Ureter (tissue), 1 donor: Measurements from ENCODE around the gene DYNLT4. TPM values are rescaled to one million over a fixed set of nuclear protein-coding genes. Genes with fewer than 3 reads are reported as not detected.
"Not testable (repeated sequence)": the region's sequence is repeated elsewhere in the genome, so short reads cannot be mapped to it uniquely, and the experiment has no call there.

Experiments used
- DNase-seq: peaks from one replicate; pipeline ENCODE4 v3.0.0-alpha.2; 2020; ENCODE audit warnings: low spot score
- total RNA-seq: library from RNA; stranded (reverse); gene quantifications from one replicate; pipeline ENCODE4 v1.2.4, GENCODE V29; 2023
- donor health status: DM: yes; HTN: yes; CAD: no.

DYNLT4 gene, protein sequence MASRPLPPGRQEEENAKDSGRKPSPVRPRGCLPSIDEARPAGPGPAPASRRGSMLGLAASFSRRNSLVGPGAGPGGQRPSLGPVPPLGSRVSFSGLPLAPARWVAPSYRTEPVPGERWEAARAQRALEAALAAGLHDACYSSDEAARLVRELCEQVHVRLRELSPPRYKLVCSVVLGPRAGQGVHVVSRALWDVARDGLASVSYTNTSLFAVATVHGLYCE
- 0.52 TPM for total RNA-seq

DNA sequence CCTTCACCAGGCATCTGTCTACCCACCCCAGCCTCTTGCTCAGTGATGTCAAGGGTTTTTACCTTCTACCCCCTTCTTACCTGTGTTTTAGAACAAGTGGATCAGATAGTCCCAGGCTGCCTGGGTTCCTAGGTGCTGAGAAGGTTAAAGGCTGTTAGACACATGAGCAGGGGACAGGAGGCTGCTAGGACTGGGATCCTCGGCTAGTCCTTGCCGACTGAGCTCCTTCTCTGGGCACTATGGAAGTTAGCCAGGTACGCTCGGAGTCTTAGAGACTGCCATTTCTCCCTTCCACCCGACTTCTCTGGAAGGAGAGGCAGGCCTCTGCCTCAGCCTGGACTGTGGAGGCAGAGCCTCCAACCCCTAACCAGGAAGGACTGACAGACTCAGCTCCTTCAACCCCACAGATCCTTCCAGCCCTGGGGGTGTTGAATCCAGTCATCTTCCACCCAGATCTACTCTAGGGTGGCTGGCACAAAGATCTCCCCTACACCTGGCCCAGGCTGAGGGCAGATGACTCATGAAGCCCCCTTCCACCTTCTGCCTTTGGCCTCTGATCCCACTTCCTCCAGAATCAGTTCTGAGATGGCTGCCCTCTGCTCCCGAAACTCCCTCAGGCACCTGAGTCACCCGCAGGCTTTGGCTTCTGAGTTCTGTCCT, at the start of gene DYNLT4:
DYNLT4 (minus strand) TSS at position 648 of the 660 bp plus-strand sequence. CDS start 683 bp downstream, outside the sequence.
- DNase-seq: no peak

DNA sequence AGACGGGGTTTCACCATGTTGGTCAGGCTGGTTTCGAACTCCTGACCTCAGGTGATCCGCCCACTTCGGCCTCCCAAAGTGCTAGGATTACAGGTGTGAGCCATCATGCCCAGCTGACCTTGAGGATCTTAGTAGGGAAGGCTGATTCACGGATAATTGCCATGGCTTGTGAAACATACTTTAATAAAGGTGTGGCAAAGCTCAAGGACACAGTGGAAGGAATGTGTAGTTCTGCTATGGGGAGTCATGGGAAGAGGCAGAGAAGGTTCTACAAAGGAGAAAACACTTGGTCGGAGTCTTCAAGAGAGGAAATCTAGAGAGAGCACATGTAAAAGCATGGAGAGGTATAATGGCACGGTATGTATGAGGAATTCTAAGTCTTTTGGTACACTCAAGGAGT, 48.6 kb upstream of the DYNLT4 start:
- no peak for DNase-seq

DNA sequence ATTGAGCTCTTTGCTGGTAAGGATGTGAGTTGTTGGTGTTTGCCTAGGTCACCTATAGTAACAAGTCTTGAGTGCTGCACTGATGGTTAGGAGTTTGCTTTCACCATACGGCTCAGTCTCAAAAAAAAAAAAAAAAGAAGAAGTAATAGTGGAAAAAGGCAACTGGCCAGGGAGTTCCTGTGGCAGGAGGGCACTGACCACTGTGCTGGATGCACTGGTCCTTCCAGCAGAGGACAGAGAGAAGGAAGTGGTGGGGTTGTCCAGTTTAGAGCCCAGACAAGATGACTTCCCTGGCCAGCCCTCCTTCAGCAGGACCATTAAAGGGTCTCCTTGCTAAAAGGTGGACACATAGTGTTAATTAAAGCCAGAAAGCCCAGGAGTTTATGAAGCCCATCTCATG, 47.8 kb upstream of the DYNLT4 start:
- no peak for DNase-seq

DNA sequence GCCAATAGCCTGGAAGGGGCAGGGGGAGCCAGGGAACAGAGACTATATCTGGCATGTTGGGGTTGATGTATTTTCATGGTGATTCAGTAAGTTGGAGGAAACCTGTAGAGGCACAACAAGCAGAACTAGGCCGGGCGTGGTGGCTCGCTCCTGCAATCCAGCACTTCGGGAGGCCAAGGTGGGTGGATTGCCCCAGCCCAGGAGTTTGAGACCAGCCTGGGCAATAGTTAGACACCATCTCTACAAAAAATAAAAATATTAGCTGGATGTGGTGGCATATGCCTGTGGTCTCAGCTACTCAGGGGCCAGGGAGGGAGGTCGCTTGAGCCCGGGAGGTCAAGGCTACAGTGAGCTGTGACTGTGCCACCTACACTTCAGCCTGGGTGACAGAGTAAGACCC, 46.0 kb upstream of the DYNLT4 start:
- DNase-seq: no peak

DNA sequence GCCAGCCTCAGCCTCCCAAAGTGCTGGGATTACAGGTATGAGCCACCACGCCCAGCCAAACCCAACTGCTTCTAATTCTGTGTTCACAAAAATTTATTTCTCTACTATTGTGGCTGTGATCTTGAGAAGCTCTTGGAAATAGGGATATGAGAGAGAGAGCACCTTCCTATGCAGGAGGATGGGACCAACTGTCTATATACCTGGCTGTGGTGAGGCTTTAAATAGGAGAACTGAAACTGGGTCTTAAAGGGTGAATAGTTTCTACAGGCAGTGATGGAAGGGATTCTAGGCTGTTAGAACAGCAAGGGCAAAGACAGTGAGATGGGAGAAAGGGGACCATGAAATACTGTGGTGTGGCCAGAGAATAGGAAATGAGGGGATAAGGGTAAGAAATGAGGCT, 44.2 kb upstream of the DYNLT4 start:
- no peak for DNase-seq

DNA sequence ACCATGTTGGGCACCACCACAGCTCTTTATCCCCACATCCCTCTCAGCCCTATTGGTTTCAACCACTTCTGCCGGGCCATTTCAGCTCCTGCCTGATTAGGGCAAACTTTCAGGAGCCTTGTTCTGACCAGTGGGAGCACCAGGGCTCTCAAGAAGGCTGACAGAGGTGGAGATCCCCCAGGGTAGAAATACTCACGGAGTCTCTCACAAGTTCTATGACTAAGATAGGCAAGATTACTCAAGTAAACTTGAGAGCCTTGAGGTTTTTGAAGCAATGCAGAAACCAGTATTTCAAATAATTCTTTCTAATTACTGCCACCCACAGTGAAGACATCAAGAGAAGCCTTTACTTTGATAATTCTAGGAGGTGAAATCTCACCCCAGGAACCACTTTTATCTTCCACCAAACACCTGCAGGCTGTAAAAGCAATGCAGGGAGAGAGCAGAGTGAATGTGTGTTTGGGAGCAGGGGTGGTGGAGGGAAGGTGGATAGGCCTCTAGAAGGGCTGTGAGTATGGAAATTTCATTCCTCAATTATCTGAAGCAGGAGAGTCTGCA, 42.5 kb upstream of the DYNLT4 start:
- DNase-seq: no peak

DNA sequence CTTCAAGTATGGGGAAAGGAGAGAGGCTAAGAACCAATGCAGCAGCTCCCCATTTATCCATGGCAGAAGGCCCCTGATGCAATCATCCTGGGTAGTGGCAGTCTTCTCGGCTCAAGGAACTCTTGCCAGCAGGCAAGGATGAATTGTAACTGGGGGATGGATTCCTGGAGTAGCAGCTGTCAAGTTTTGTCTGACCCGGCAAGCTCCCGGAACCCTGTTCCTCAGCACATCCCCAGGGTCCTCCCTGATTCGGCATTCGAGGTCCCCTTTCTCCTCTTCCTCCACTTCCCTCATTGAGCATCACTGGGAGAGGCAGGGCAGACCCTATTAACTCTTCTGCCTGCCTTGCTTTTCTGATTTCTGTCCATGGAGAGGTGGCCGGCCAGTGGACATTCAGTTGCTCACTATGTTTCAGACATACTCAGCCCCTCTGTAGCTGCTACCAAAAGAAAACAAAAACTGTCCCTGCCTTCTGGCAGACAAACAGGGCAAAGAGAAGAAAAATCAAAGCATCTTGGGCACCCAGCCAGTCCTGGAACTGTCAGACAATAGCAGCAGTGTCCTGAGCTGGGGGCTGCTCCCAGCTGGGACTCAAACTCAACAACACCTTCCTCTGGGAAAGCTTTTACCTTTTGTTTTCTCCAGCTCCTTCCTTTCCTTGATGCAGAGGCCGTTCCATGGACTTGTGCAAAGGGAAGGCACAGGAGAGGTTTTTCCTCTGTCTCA, 41.5 kb upstream of the DYNLT4 start:
- no peak for DNase-seq

DNA sequence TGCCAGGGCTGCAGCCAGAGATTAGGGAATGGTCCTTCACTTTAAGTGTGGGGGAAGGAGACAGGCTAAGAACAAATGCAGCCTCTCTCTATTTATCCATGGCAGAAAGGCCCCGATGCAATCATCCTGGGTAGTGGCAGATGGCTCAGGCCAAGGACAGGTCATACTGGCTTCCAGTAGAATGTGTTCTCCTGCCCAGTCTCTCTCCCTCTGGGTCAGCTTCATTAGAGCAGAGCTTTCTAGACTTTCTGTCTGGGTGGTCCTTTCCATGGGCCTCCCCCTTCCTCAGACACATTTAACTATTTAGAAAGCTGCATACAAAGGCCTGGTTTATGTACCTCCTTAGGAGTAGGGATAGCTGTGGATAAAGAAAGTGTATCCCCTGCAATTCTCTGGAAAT, 40.7 kb upstream of the DYNLT4 start:
- DNase-seq: no peak

DNA sequence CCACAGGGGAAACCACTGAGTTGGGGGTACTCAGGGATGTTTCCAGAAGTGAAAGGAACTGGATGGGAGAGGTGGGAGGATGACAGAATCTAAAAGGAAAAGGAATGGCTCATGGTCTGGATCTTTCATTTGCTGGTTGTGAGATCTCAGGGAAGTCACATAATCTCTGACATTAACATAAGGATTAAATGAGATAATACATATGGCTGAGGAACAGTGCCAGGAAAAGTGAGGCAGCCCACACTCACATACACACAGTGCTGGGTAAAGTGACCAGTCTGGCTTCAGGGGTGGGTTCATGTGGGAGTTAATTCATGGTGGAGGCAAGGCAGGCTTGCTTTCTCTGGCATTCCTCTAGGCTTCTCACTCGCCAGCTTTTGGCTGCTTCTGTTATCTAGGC, 39.8 kb upstream of the DYNLT4 start:
- DNase-seq: no peak

DNA sequence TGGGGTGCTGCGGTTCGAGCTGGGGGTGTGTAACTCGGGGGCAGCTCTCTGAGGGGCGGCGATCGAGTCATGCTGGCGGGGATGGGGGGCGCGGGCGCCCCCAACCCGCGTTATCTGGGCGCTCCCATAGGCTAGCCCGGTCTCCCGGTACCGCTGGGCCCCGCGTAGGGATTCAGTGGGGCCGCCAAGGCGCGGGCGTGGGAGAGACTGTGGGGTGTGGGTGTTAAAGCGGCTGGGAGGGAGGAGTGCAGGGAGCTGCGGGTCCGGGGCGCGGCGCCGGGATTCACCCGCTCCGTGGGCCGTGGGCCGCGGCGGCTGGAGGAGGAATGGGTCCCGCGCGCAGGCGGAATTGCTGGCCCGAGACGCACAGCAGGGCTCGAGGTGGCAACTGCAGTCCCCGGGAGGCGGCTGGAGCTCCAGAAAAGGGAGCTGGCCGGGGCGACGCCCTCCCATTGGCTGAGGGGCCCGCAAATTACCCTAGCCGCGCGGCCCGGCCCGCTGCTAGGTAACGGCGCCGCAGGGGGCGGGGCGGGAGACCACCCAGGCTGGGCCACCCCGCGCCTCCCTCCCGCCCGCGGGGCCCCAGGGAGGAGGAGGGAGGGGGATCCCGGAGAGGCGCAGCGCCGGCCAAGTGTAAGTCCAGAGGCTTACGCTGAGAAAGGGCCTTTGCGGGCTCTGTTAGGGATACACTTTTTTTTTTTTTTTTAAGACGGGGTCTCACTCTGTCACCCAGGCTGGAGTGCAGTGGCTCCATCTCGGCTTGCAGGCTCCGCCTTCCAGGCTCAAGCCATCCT, 35.9 kb upstream of the DYNLT4 start, which contains the start of gene PTCH2:
PTCH2 (minus strand) TSS at position 392 of the 794 bp plus-strand sequence; CDS start at position 71, 321 bp downstream.
- DNase-seq: peak; percentile 70

DNA sequence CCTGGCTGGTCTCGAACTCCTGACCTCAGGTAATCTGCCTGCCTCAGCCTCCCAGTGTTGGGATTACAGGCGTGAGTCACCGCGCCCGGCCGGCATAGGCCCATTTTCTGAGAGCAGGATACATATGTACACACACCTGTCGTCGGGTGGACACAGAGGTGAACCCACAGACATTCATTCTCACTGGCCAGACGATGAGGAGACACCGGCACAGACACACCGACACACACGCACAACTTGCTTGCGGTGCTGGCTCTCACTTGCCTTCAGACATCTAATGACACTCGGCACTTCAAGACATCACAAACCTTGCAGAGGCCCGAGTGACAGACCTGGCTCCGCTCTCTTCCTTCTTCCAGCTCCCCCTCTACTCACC, 35.3 kb upstream of the DYNLT4 start:
- DNase-seq: no peak

DNA sequence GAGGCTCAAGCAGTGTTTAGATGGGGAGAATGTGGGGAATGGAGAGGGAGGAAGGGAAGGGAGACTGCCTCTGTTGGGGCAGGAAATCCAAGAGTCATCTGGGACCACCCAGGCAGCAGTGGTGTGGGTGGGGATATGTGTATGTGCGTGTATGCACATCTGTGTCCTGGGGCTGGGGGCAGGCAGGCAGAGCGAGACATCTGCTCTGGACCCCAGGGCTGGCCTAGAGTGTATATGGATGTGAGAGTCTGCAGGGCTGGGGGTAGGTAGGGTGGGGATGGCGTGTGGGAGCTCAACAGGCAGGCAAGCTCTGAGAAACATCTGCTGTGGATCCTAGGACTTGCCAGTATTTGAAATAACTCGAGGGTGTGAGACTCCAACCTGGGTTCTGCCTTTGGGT, 32.4 kb upstream of the DYNLT4 start:
- DNase-seq: no peak

DNA sequence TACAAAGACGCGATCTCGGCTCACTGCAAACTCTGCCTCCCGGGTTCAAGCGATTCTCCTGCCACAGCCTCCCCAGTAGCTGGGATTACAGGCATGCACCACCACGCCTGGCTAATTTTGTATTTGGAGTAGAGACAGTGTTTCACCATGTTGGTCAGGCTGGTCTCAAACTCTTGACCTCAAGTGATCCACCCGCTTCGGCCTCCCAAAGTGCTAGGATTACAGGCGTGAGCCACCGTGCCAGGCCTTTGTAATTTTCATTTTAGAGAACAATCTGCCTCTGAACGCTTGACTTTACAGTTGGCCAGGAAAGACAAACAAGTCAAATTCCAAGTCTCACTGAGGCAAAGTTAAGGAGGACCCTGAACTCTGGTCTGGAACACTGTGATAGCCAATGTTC, 31.1 kb upstream of the DYNLT4 start:
- not testable (repeated sequence) for DNase-seq

DNA sequence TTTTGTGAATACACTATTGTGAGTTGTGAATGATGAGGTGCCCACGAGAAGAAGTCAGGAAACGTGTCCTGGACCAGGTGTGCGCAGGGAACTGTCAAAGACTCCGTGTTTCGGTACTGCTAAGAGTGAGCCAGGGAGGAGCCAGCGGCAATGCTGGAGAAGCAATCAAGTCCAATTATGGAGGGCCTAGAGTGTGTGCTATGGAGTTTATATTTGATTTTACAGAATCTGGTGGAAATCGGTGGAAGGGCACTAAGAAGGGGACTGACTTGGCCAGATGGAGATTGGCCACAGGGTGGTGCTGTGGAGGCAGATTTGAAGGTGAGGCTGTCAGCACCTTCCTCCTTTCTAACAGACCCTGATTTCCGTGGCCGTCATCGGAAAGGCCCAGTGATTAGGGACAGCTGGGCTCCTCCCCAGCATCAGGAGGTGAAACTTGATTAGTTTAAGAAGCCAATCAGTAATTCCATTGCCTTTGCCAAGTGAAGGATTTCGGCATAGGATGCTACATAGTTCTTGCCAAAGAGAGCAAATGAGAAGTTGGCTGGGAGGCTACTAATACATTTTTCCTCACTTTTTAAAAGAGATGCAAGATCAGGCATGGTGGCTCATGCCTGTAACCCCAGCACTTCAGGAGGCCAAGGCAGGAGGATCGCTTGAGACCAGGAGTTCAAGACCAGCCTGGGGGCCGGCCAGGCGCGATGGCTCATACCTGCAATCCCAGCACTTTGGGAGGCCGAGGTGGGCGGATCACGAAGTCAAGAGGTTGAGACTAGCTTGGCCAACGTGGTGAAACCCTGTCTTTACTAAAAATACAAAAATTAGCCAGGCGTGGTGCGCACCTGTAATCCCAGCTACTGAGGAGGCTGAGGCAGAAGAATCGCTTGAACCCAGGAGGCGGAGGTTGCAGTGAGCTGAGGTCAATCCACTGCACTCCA, 28.9 kb upstream of the DYNLT4 start:
- DNase-seq: peak; percentile 88

DNA sequence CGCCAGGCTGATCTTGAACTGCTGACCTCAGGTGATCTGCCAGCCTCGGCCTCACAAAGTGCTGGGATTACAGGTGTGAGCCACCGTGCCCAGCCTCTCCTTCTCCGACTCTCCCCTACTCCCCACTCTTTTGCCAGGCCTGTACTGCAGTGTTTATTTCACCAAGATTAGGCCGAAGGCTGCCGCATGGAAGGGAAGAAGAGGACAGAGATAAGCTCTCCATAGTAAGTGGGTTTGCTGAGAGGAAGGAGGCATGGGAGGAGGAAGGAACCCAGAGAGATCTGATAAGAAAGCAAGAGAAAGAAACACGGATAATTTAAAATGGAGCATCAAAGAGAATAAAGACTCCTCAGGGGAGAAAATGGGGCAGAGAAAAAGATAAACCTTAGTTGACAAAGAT, 27.2 kb upstream of the DYNLT4 start:
- DNase-seq: no peak

DNA sequence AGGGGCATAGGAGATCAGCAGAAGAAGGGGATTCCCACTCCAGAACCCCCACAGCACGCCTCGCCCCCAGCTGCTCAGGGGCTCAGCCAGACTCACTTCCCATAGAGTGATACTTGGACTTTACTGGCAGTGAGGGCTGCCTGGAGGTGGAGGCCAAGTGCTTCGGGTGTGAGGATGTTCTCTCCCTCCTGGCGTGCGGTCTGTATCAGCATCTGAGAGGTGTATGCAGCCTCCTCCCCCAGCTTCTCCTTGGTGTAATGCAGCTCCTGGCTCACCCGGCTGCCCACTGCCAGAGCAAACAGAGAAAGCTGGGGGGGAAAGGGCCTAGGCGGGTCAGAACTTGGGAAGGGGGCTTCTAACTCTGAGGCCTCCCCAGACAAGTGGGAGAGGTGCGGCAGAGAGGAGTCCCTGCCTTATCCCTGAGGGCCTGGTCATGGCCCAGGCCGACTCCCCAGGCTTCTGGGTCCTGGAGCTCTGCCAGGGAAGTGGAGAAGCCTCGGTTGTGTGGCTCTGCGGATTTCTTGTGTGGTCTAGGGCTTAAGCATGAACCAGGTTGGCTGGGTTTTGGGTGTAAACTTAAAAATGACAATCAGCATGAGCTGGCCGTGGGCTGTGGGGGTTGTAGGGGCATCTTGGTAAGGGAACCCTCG, 25.0 kb upstream of the DYNLT4 start:
- no peak for DNase-seq

DNA sequence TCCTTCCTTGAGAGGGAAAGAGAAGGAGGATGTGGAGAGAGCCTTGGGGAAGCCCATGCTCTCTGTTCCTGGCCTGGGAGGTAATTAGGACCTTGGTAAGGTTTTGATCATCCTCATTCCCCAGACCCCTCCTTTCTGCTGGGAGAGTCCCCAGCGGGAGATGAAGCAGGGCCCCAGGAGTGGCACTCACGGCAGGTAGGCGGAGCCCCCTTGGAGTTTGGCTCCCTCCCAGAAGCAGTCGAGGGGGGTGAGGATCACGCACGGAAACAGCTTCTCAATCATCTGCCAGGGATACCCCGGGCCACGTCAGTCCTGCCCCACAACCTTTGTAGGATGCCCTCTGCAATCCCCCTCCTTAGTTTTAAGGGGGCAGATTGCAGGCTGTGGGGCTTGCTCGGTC, 24.4 kb upstream of the DYNLT4 start:
- DNase-seq: no peak

DNA sequence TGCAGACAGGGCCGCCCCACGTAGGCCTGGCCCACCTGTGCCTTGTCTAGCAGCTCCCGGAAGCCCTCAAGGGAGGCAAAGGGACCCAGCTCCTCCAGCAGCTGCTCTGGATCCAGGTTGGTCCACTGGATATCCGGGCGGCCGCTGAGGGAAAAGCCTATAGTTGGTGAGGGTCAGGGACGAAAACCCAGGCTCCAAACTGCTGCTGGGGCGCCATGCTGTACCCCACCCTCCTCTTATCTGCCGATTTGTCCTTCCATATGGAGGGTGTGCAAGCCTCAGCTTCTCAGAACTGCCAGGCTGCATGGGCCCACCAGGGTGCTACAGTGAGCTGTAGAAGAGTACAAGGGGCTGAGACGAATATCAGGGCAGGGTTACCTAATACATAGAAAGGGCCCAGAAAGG, 23.8 kb upstream of the DYNLT4 start:
- DNase-seq: no peak

DNA sequence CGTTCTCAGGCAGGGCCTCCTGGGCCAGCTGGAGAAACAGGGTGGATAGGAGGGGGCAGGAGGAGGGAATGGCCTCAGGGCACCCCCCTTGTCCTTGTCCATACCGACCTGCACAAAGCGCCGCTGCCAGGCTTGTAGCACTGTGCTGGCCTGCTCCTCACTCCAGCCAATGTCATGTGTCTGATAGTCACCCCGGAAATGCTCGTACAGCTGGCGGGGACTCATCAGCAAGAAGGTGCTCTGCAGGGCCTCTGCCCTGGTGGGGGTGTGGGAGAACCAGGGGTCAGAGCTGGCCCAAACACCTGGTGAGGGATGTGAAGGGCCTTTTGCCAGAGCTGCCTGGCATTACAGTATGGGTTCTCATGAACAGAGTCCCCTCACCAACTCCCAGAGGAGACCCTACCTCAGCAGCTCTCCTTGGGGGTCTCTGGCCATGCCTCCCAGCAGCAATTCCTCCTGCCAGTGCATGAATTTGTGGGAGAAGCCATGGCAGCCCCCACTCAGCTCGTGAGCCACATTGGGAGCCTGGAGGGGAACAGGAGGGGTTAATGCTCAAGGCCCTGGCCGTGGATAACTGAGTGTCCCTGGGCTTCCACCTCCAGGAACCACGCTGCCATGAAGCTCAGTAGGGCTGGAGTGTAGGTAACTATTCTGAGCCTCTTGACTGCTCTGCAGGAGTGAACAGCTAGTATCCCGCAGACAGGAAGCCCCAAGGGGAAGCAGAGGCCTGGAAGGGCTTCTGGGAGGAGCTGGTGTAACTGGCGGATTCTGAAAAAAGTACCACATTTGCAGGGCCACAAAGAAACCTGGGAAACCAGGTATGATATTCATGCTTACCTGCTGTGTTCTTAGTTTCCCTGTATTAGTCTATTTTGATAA, 22.6 kb upstream of the DYNLT4 start:
- no peak for DNase-seq
